ENCODE results near the gene SMG9.
A peak's percentile ranks its signal among the peaks of the same experiment; 100 is the strongest.

The SMG9 gene, protein sequence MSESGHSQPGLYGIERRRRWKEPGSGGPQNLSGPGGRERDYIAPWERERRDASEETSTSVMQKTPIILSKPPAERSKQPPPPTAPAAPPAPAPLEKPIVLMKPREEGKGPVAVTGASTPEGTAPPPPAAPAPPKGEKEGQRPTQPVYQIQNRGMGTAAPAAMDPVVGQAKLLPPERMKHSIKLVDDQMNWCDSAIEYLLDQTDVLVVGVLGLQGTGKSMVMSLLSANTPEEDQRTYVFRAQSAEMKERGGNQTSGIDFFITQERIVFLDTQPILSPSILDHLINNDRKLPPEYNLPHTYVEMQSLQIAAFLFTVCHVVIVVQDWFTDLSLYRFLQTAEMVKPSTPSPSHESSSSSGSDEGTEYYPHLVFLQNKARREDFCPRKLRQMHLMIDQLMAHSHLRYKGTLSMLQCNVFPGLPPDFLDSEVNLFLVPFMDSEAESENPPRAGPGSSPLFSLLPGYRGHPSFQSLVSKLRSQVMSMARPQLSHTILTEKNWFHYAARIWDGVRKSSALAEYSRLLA

GRCh38 chr19:43754503-43755255 lies at the start of gene SMG9:
TSS of gene SMG9 (minus strand) at chr19:43754962. CDS start at chr19:43750741, 4,221 bp downstream.
- peak; percentile 95 to 98 for DNase-seq

- DNase-seq, result no peak
Observed at GRCh38 chr19:43804432-43804831, 49.7 kb upstream of the SMG9 start.

GRCh38 chr19:43802216-43802951 lies 47.6 kb upstream of the SMG9 start, which contains the start of gene LYPD5:
TSS of gene LYPD5 (minus strand) at chr19:43802447. CDS start at chr19:43802380, 67 bp downstream.
- DNase-seq, result no peak

- DNase-seq, result no peak
Observed at GRCh38 chr19:43799502-43800142, 44.9 kb upstream of the SMG9 start.

GRCh38 chr19:43798546-43799409 lies 44.0 kb upstream of the SMG9 start:
- peak; percentile 66 to 73 for DNase-seq

- no peak for DNase-seq
Observed at GRCh38 chr19:43798026-43798545, 43.3 kb upstream of the SMG9 start.

DNA sequence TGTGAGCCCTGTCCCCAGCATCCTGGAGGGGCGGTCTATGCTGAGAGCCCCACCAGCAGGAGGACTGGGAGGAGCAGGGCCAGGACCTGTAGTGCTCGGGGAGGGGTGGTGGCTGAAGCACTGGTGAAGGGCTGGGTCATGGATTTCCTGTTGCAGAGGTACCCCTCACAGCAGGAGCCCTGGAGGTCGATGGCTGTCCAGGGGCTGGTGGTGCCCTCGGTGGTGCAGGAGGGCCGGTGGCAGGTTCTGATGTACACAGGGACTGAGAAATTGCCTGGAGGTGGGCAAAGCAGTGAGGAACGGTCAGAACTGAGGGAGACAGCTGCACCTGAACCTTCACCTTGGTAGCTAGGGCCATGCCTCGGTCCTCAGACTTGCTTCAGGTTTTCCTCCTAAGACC lies 42.8 kb upstream of the SMG9 start:
- no peak for DNase-seq

DNA sequence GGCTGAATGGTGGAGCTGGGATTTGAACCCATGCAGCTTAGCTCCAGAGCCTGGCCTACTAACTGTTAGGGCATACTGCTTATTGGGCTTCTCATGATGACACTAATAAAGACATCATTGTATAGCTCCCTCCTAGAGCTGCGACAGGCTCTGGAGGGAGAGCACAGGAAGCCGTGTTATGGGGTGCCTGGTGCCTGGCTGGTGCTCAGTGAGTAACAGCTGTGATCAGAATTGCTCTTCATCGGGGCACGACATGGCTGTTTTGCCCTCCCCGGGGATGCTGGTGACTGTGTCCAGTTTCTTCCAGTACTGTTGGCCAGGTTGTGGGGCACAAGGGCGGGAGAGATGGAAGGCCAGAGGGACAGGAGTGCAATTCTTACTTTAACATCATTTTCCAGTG lies 42.4 kb upstream of the SMG9 start:
- no peak for DNase-seq

GRCh38 chr19:43790587-43790986 lies 35.8 kb upstream of the SMG9 start:
- no peak for DNase-seq

DNA sequence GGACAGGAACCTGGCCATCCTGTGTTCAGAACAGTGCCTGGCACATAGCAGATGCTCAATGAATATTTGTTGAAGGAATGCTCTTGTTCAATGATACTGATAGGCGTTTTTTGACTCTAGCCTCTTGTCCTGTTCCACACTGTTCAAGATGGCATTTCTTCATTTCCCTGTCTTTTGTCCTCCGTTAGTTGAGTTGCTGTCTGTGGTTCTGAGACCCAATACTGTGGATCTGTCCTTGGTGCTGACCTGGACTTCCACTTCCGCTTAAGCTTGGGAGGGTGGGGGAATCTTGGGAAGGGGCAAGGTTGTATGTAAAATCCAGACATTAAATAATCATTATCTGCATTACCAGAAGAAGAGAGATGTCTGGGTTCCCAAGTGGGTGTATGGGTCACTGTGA lies 34.3 kb upstream of the SMG9 start:
- no peak for DNase-seq

GRCh38 chr19:43786665-43787064 lies 31.9 kb upstream of the SMG9 start:
- DNase-seq, result no peak

DNA sequence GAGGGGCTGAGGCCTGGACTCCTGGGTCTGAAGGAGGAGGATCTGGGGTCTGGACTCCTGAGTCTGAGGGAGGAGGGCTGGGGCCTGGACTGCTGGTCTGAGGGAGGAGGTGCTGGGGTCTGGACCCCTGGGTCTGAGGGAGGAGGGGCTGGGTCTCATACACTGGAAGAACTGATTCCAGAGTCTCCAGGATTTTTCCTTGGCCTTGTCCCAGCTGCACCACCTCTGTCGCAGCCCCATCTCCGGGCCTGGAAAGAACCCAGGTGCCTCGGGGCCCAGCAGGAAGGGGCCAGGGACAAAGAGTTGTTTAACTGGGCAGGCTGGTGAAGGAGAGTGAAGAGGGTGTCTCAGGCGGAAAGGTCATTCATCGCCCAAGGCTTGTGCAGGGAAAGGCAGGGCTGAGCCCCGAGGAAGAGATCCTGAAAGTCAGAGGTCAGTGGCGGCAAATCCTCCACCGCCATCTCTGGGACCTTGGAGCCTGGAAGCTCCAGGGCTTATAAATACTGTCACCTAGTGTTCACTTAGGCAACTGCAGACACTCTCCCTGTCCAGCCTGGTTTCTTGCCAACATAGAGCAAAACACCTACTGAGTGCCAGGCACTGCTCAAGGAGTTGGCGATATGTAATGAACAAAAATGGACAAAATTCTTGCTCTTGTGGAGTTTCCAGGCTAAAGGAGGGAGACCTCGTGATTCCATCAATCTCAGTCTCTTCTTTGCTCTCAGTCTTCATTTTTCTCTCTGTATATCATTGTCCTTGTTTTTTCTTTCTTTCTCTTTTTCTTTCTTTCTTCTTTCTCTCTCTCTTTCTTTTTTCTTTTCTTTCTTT lies 30.4 kb upstream of the SMG9 start:
- peak; percentile 60 to 74 for DNase-seq

- no peak for DNase-seq
Observed at GRCh38 chr19:43784241-43784980, 29.6 kb upstream of the SMG9 start.

GRCh38 chr19:43783636-43784035 lies 28.9 kb upstream of the SMG9 start:
- no peak for DNase-seq

GRCh38 chr19:43782689-43783231 lies 28.0 kb upstream of the SMG9 start:
- no peak for DNase-seq

GRCh38 chr19:43782311-43782660 lies 27.5 kb upstream of the SMG9 start:
- no peak for DNase-seq

DNA sequence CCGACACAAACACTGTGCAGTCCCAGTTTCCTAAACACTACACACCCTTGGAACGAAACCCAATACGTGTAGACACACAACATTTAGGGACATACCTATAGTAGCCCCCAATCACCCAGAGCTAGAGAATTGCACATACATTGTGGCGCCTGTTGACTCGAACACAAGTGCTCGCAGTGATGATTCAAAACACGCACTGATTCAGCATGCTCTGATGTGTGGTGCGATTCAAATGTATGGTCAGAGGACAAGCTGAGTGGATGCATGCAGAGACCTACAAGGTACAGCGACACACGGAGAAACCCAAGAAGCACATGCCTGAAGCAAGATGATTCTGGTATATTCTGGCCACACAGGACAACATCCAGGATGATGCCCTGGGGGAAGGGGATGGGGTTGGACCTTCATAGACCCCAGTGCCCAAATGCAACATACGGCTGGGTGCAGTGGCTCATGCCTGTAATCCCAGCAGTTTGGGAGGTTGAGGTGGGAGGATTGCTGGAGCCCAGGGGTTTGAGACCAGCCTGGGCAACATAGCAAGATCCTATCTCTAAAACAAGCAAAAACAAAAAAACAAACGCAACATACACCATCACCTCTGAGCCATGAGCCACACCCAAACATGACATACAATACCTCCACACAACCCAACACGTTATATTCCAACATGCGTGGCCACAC lies 27.0 kb upstream of the SMG9 start:
- DNase-seq, result no peak

DNA sequence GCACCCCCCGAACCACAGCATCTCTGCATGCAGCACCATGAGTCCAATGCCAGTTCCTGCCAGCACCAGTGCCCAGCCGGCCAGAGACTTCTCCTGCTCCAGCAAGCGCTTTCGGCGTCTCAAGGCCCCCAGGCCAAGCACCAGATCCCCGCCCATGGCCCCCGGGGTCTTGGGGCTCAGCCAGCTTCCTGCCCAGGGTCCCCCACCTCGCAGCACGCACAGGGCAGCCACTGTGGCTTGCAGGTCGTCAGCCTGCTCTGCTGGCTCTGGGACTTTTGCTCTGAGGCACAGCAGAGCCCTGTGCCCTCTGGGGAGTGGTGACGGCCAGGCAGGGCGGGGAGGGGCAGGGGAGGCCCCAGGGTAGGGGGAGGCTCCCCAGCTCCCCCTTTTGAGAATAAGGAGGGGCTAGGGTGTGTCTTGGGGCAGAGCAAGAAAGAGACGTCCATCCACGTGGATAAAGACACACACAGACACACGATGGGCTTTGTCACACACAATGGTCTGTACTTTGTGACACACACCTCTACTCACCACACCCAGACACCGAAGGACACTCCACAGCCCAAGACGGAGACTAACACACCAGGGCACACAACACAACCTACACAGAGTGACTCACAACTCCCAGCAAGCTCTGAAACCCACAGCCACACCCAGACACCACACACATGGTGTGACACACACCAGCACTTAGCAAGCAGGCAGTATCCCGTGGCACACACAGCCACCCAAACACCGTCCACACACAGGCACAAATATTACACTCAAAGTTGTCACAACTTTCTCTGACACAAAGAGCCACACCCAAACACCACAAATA lies 26.2 kb upstream of the SMG9 start, which contains the start of gene KCNN4:
Gene KCNN4, minus strand, starts transcription at position 268 of the 820 bp plus-strand sequence. Its CDS starts 112 bp downstream, at position 156.
- DNase-seq, result no peak

Data from NCI-H2081 (cell line).